ENCODE data around the gene BTNL9.
"Not testable (repeated sequence)": the region's sequence is repeated elsewhere in the genome, so short reads cannot be mapped to it uniquely, and the experiment has no call there.

The BTNL9 gene

DNA sequence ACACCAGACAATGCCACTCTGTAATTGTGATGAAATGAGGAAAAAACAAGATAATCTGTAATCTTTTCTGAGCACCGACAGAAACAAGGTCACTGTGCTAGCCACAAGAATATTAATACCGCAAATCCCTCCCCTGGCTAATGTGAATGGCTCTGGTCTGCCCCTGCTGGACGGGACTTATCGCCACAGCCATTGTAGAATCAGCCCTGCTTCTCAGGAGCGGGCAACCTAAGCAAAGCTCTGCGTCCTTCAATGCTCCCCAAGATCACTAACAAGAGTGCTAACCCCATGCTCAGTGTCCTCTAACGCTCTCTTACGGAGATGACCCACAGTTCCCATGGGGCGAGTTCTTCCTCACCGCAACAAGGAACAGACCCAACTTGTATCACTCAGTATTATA, 48.2 kb downstream of the BTNL9 start:
- ChIA-PET CTCF (interaction anchor here (0.6 to 1.3 kb wide), 5 partner anchors 23 to 219 kb away, joined by 3 to 6 read pairs (median 3); no protein-coding TSS in a partner anchor), POLR2A (no interaction called here)
- TF ChIP-seq FOXA1 (IDR thresholded peaks at IDR 0.05): no peak
- TF ChIP-seq ELF4 (IDR thresholded peaks at IDR 0.05): no peak
- no peak for TF ChIP-seq NFRKB (IDR thresholded peaks at IDR 0.05)
- no peak for TF ChIP-seq HDGF (IDR thresholded peaks at IDR 0.05; ENCODE audit: borderline replicate concordance)
- TF ChIP-seq FOXK2 (IDR thresholded peaks at IDR 0.05): no peak
- TF ChIP-seq LEF1 (IDR thresholded peaks at IDR 0.05; ENCODE audit: borderline replicate concordance): no peak
- peak; percentile 76 for DNase-seq (ENCODE audit: extremely low spot score)

DNA sequence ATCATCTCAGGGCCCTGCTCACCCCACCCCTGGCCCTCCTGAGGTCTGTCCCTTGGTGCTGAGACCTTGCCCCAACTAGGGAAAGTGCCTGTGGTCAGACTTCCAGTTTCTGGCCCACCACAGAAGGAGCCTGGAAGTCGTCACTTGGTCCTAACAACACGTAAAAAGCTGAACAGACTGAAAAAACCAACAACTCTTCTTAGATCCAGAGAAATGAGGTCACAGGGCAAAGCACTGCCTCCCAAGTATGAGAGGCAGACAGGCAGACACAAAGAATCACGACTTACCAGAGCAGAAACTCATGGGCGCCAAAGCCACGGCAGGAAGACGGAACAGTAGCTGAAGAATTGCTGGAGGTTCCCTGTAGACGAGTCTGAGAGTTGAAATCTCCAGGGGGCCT, 52.4 kb downstream of the BTNL9 start:
- ChIA-PET POLR2A (no interaction called here), CTCF (no interaction called here)
- TF ChIP-seq L3MBTL2 (conservative IDR thresholded peaks at IDR 0.05) (no peak), FOXM1 (IDR thresholded peaks at IDR 0.05; ENCODE audit: borderline replicate concordance) (no peak), NFRKB (IDR thresholded peaks at IDR 0.05) (no peak), CTBP1 (IDR thresholded peaks at IDR 0.05; ENCODE audit: borderline replicate concordance) (no peak), SP1 (IDR thresholded peaks at IDR 0.05) (no peak), ELF4 (IDR thresholded peaks at IDR 0.05) (no peak)
- DNase-seq (ENCODE audit: extremely low spot score): no peak

GRCh38 chr5:181095162-181095561, 55.1 kb downstream of the BTNL9 start:
- CTCF ChIA-PET; DNase-seq (ENCODE audit: extremely low spot score); POLR2A ChIA-PET: not testable (repeated sequence)

DNA sequence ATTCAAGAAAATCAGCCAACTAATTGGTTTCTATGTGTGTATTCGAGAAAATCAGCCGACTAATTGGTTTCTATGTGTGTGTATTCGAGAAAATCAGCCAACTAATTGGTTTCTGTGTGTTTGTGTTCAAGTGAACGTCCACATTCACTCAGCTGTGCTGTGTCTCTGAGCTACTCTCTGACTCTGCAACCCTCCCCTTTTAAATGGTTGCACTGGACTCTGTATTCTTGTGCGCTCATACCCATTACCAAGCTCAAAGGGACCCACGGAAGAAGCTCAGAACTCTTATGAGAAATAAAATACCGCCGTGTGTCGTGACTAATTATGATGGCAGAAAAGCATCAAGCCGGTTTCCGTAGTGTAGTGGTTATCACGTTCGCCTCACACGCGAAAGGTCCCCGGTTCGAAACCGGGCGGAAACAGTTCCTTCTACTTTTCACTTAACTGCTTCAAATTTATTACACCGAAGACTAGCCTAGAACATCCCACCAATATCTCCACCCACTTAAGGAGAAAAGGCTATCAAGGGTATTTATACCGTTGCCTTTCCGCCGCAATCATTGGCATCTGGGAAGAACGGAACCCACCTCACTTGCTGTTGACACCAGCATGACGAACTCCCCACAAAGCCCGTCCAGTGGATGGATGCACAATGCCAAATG, 56.8 kb downstream of the BTNL9 start:
- POLR2A ChIA-PET; DNase-seq (ENCODE audit: extremely low spot score); CTCF ChIA-PET: not testable (repeated sequence)

DNA sequence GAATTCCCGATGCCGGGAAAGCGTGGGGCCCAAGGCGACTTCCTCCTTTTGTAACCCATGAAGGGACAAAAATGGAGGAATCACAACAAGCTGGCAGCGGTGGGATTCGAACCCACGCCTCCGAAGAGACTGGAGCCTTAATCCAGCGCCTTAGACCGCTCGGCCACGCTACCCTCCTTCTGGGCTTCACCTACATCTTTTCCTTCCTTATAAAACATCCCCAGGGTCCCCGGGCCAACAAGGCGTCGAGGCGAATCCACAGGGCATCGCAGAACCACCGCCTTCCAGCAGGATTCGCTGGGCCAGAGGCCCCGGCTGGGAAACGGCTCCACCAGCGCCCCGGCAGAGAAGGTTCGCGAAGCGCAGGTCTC, 57.3 kb downstream of the BTNL9 start:
- CTCF ChIA-PET; DNase-seq (ENCODE audit: extremely low spot score); POLR2A ChIA-PET: not testable (repeated sequence)

- CTCF ChIA-PET; POLR2A ChIA-PET; DNase-seq (ENCODE audit: extremely low spot score): not testable (repeated sequence)
Measured at GRCh38 chr5:181097759-181098491, 57.9 kb downstream of the BTNL9 start.

DNA sequence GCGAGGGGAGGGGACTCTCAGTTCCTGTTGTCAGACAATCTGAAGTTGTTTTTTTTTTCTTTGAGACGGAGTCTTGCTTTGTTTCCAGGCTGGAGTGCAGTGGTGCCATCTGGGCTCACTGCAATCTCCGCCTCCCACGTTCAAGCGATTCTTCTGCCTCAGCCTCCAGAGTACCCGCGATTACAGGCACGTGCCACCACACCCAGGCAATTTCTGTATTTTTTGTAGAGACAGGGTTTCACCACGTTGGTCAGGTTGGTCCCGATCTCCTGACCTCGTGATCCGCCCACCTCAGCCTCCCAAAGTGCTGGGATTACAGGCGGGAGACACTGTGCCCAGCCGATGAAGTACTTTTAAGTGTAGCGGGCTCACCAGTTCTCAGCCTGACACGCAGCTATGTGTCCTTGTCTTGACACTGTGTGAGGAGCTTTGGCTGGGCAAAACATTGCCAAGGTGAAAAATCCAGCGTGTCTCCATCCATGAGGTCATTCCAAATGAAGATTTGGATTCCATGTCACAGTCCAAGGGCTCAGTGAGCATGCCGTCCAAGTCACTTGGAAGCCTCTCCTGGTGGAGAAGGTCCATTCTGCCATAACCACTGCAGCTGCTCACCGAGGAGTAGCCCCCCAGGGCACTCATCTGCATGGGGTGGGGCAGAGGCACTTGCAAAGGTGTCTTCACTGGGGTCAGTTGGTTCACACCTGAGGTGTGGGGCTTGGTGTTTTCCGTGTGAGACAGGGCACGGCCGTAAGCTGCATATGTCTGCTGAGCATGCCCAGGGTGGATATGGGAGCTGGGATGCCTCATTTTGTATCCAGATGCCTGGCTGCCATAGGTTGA, 58.9 kb downstream of the BTNL9 start:
- no peak for DNase-seq (ENCODE audit: extremely low spot score)
- ChIA-PET CTCF (interaction anchor here (0.6 to 0.9 kb wide), 3 partner anchors 12 to 232 kb away, joined by 3 to 7 read pairs (median 3); no protein-coding TSS in a partner anchor), POLR2A (interaction anchor here (1.1 to 1.3 kb wide), 4 partner anchors 70 to 289 kb away, joined by 3 to 4 read pairs (median 4); no protein-coding TSS in a partner anchor)
- no peak for TF ChIP-seq CTBP1 (IDR thresholded peaks at IDR 0.05; ENCODE audit: borderline replicate concordance)
- TF ChIP-seq L3MBTL2 (conservative IDR thresholded peaks at IDR 0.05): peak; percentile 69
- no peak for TF ChIP-seq SUZ12 (IDR thresholded peaks at IDR 0.05)

DNA sequence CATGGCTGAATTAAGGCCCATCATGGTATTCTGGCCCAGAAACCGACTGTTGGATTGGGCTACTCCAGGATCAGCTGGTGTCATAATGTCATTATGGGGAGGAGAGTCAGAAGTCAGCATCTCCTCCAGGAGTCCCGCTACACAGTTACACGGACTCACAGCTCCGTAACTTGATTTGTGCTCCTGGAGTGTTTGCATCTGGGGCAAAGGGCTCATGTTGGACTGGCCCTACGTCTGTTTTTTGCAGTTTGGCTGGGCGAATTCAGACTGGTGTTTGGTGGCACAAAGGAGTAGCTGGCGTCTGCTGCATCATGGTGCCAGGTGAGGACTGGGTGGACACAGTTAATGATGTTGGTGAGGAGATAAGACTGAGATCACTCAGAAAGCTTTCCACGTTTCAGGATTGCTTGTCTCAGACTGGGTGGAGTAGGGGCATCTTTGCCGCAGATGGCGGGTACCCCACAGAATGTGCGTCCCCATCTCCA, 59.6 kb downstream of the BTNL9 start:
- TF ChIP-seq, protein P1, sequence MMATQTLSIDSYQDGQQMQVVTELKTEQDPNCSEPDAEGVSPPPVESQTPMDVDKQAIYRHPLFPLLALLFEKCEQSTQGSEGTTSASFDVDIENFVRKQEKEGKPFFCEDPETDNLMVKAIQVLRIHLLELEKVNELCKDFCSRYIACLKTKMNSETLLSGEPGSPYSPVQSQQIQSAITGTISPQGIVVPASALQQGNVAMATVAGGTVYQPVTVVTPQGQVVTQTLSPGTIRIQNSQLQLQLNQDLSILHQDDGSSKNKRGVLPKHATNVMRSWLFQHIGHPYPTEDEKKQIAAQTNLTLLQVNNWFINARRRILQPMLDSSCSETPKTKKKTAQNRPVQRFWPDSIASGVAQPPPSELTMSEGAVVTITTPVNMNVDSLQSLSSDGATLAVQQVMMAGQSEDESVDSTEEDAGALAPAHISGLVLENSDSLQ (IDR thresholded peaks at IDR 0.05): no peak
- TF ChIP-seq SP1 (IDR thresholded peaks at IDR 0.05) (no peak), FOXM1 (IDR thresholded peaks at IDR 0.05; ENCODE audit: borderline replicate concordance) (no peak), ZNF384 (IDR thresholded peaks at IDR 0.05) (no peak), LEF1 (IDR thresholded peaks at IDR 0.05; ENCODE audit: borderline replicate concordance) (no peak), NFRKB (IDR thresholded peaks at IDR 0.05) (no peak), L3MBTL2 (conservative IDR thresholded peaks at IDR 0.05) (no peak), FOXK2 (IDR thresholded peaks at IDR 0.05) (no peak), ARNT (IDR thresholded peaks at IDR 0.05) (no peak)
- POLR2A ChIA-PET: interaction anchor here (0.7 to 1.3 kb wide), 7 partner anchors 47 to 289 kb away, joined by 3 to 4 read pairs (median 3); no protein-coding TSS in a partner anchor
- CTCF ChIA-PET: interaction anchor here (0.6 to 0.9 kb wide), 3 partner anchors 12 to 233 kb away, joined by 3 to 7 read pairs (median 3); no protein-coding TSS in a partner anchor
- no peak for DNase-seq (ENCODE audit: extremely low spot score)

Data from HEK293T (cell line).